GM15510 (cell line): ENCODE results near the gene NCR3LG1.

Source experiments
- POLR2A ChIP-seq: IDR thresholded peaks from 3 replicates; pipeline ENCODE4 v1.6.1; 2011; ENCODE audit warnings: borderline replicate concordance; ENCODE audit not compliant: insufficient read length; ENCODE audit errors: extremely low read depth

Gene NCR3LG1

DNA sequence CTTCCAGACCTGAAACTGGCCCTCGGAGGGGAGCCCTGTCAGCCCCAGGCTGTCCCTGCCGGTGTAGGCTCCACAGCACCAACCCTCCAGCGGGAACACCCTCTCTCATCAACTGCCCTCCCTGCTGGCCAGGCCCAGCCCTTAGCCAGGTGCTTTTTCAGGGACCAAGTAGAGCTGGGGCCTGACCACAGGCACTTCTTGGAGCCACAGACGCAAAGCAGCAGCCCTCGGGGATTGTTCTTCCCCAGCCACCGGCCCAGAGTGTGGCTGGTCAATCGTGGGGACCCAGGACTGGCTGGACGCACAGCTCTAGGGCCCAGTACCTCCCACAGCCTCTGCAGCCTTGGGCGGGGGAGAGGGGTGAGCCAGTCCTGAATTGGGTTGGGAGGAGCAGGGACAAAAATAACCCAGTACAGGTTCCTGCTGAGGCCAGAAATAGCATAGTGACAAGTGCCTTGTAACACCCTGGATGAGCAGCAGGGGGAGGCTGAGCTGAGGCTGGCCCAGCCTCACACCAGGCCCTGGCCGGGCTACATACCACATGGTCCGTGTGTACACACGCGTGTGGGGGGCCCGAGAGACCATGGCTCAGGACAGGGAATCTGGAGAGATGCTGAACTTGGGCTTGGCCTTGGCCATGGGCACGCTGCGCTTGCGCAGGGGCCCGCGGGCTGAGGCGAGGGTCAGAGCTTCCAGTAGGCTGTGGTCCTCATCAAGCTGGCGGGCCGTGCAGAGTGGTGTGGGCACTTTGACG is 34.9 kb downstream of the NCR3LG1 start:
- TF ChIP-seq POLR2A: no peak

DNA sequence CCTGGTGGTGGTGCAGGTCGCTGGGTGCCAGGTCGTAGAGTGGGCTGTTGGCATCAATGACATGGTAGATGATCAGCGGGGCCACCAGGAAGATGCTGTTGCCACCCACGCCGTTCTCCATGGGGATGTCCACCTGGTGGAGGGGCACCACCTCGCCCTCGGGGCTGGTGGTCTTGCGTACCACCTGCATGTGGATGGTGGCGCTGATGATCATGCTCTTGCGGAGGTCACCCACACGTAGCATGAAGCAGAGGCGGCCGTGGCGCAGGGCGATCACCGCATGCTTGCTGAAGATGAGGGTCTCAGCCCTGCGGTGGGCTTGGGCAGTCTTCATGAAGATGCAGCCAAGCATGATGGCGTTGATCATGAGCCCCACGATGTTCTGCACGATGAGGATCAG is 35.7 kb downstream of the NCR3LG1 start:
- no peak for TF ChIP-seq POLR2A

DNA sequence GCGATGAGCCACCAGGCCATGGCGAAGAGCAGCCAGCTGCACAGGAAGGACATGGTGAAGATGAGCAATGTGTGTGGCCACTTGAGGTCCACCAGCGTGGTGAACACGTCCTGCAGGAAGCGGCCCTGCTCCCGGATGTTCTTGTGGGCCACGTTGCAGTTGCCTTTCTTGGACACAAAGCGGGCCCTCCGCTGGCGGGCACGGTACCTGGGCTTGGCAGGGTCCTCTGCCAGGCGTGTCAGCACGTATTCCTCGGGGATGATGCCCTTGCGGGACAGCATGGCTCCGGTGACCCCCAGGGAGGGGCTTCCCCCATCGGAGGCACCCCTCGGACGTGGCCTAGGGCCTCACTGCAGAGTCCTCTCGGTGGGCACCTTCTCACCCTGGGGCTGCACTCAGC is 36.2 kb downstream of the NCR3LG1 start:
- no peak for TF ChIP-seq POLR2A

DNA sequence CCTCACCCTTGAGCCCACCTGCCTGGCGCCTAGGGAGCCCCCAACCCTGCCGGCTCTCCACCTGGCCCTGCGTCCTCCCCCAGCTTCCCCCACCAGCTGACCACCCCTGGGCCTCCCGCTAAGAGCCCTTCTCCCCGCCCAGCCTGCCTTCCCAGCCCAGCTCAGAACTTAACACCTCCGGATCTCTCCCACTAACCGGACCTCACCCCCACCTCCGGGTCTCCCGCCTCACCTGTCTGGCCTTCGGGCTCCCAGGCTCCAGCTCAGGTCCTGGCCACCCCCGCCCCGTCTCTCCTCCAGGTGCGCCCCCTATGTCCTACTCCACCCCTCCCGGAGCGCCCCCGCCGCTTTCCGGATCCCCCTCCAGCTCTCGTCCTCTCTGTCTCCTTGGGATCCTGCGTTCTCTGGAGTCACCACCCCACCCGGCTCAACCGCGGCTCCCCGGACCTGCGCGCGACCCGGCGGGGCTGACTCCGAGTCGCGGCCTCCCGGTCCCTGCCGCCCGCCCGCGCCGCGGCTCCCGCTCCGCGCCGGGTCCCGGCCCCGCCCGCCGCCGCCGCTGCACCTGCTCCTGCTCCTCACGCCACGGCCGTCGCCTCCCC is 37.1 kb downstream of the NCR3LG1 start, which contains the start of gene KCNJ11:
KCNJ11 (minus strand) TSS at position 51 of the 602 bp plus-strand sequence. CDS start 568 bp downstream, outside the sequence.
- TF ChIP-seq POLR2A: no peak

DNA sequence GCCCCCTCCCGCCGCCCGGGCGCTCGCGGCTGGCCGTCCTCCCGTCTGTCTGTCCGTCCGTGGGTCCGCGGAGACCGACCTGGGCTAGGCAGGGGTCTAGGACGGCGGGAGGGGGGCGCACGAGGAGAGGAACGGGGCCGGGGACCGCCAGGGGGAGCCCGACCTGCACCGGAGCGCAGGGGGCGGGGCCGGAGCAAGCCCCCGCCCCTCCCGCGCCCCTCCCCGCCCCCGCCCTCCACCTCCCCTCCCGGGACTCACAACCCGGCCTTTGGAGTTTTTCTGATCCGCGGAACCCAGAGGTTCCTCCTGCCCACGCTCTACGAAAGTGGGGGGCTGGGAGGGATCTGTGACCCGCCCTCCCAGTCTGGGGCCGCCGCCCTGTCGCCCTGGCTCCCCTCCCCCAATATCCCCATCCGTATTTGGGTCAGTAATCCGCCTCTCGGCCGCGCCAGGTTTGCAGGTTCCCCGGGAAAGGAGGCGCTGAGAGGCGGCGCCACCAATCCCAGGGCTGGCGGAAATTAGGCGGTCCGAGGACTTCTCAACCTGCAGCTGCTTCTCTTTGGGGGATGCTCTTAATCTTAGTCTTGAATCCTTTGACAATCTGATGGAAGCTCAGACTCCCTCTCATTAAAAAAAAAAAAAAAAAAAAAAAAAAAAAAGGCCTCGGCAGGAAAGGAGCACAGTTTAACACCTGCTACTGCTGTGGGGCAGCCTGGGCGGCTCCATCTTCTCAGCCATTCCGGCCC is 37.8 kb downstream of the NCR3LG1 start:
- no peak for TF ChIP-seq POLR2A

DNA sequence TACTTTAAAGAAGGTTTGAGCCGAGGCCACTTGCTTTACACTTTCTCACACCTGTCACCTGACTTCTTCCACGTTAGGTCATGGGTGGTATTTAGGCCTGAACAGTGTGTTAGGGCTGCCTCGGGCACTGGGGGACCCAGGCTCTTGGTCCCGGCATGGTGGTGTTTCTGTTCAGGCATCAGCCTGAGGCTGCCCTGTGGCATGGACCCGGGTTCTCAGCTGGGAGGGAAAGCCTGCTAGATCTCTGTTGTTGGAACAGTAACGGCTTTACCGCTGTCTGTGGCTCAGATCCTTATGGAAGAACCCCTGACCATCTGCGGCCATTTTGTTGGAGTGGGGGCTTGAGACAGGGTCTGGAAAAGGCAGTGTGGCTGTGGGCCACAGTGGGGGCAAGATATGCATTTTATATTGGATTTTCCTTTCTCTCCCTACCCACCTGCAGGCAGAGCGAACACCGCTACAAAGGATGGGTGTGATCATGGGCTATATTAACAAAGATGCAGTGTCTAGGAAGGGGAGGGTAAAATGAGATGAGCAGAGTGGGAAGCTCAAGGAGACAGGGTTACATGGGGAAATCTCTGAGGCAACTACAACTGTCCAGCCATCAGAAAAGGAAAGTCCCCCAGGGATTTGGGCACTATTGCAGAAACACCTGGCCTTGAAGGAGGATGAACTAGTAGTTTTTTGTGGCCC is 38.5 kb downstream of the NCR3LG1 start:
- no peak for TF ChIP-seq POLR2A

DNA sequence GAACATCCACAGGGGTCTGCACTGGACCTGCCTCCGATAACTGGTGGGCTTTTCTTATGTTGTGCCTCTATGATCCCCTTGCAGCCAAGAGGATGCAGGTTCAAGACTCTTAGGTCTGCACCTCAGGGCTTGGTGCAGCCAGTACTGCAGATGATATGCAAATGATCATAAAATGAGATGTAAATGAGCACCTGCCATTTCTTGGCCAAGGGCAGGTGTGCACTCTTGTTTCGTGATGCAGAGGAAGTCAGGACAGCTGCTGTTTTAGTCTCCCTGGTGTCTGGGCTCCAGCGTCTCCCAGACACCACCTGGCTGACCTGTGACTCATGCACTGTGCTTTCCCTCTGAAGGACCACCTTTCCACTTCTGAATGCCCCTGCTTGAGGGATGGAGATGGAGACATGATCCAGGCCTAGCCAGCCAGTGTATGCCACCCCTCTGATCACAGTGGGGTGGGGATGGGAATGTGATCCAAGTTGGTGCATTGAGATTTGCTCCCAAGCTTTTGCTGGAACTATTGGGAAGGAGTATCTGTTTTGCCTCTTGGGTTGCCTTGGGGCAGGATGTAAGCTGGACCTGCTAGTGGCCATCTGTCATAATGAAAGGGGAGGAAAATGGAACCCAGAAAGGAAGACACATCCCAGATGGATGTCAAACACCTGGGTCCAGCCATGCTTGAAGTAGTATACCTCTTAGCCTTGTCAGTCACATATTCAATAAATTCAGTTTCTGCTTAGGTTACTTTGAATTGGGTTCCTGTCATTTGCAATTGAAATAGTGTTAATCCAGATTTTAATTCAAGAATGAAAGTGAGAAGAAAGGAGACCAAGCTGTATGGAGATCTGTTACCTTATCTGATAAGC is 40.1 kb downstream of the NCR3LG1 start:
- no peak for TF ChIP-seq POLR2A

DNA sequence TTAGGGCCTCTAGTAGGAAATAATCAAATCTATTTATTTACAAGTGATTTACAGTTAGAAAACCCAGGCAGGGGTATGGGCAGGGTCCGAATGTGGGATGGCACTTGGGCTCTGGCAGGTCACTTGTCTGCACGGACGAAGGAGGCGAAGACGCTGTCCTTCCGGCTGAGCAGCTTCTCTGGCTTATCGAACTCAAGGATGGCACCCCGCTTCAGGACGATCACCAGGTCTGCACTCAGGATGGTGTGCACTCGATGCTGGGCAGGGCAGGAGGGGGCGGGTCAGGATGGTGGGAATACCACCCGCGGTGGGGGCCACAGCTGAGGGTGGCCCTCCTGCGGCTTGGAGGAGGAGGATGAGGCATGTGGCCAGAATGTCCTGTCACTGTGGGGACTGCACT is 41.3 kb downstream of the NCR3LG1 start:
- no peak for TF ChIP-seq POLR2A

DNA sequence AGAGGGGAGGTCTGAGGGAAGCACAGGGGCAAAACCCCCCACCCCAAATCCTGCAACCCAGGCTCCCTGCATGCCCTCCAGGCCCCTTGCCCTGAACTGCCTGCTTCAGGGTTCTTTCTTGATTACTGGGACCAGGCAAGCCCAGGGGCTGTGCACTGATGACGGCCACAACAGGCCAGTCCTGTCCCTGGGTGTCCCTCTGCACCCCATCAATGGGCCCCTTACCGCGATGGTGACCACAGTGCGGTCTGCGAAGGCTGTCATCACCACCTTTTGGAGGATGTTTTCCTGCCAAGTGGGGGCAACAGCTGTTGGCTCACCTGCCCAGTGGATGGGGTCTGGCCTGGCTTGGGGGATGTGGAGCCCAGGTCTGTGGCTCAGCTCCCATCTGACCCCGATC is 41.9 kb downstream of the NCR3LG1 start:
- no peak for TF ChIP-seq POLR2A

DNA sequence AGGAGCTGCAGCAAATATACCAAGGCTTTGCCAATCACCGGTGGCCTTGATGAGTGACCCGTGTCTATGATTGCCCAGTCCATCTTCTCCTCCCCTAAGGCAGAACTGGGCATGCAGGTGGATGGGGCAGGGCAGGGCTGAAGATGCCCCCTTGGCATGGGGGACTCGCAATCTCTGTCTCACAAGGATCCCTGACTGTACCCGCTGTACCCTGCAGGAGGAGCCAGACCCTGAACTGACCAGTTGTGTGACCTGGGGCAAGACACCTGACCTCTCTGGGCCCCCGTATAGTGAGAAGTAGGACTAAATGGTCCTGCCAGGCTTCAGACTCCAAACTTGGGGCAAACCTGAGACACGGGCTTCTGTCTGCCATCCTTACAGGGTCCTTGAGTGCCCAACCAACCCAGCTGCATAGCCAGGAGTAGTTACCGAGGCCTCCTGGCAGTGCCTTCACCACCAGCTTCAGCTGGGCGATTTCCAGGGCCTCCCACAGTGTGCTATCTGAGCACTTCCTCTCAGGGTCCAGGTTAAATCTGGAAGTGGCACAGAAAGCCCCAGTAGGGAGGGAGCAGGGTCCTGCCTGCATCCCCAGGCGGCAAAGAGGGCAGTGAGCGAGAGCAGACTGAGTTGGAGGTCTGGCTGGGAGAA is 43.3 kb downstream of the NCR3LG1 start:
- TF ChIP-seq POLR2A: no peak

DNA sequence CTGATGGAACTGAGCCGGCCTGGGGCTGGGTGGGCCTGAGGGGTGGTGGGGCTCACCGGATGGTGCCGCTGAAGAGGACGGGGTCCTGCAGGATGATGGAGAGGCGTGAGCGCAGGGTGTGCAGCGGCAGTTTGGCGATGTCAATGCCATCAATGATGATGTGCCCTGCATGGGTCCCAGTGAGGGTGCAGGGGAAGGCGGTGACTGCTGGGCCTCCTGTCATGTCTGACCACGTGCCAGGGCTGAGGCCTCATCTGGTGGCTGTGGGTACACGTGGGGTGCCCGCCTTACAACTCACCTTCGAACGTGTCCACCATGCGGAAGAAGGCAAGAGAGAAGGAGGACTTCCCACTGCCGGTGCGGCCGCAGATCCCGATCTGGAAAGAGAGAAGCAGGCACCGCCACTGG is 44.0 kb downstream of the NCR3LG1 start:
- no peak for TF ChIP-seq POLR2A

DNA sequence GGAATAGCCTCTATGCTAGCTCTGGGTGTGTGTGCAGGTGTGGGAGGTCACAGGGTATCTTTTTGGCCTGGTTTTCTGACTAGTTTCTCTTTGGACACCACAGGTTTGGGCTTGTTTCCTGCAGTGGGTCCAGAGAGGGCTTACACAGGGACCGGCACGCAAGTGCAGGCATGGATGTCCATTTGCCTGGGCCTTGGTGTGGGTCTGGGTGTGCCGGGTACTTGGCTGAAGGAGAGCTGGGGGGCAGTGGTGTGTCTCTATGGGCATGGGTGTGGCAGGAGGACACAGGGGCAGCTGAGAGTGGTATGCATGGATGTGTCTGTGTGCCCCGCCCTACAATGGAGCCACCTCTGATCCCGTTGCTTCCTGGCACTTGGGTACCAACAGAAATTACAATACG is 44.4 kb downstream of the NCR3LG1 start:
- TF ChIP-seq POLR2A: no peak

DNA sequence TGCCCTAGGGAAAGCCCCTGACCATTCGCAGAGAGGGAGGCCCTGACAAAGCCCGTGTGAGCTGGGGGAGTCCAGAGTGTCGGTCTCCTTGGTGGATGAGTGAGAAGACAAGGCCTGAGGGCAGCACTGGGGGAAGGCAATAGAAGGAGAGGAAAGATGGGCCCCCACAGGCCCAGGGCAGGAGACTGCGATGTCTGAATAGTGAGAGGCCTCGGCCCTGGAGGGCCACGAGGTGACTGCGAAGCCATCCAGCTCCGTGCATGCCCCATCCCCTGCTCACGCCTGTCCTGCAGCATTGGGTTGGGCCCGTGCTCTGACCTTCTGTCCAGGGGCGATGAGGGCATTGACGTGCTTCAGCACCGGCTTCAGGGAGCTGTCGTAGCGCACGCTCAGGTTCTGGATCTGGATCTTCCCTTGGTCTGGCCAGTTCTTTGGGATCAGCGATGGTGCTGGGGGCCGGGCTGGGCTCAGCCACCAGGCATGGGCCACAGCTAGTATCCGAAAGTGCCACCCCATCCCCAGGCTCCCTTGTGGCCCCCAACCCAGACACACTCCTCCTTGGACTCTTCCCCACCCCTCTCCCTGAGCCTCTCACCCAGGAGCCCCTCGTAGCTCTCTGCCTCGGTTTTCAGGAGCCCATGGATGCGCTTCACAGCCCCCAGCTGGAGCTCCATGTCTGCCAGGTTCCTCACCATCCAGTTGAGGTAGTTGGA is 45.2 kb downstream of the NCR3LG1 start:
- TF ChIP-seq POLR2A: no peak

DNA sequence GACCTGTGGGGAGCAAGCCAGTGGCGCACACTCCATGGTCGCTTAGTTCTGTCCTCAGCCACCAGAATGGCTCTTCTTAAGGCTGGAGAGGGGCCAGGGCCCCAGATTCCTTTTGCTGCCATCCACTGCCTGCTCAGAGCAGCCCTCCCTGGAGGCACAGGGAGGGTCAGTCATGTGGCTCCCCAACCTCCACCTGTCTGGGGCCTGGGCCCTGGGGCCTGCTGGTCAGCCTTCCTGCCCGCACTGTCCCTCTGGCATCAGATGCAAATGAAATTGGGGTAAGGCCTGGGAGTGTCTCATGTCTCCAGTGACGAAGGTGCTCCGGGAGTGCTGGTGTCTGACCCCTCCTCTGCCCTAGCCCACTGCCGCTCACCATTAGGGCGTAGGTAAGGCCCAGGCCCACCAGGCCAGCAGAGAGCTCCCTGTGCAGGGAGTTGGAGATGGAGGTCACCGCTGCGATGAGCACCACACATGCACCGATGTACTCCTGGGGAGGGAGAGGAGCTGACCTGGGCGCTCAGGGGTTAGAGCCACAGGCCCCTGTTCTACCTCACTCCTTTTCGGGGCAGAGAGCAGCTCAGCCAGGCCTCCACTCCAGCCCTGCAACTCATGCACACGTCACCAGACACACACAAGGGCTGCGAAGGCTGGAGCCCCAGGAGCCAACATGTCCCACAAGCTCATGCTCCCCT is 45.9 kb downstream of the NCR3LG1 start:
- no peak for TF ChIP-seq POLR2A
